Measurements from ENCODE around the gene PTGES.

The PTGES gene

DNA sequence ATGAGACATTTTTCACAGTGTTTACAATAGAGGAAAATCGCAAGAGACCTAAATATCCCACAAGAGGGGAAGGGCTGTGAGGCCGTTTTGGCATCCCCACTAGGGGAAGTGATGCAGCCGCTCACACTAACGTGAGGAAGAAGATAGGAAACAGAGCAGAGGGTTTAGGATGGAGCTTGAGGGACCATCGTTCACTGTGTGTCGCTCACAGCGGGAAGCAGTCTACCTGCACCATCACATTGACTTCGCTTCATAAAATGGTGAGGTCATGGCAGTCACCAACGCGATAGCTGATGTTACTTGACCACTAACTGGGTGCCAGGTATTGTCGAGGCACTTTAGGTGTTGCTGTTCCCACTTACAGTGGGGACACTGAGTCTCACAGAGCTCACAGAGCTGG lies 51.8 kb downstream of the PTGES start:
- DNase-seq (ENCODE audit: low read depth) = no peak
- no peak overlapping the region for H3K4me3 ChIP-seq (ENCODE audit: low read length)
- TF ChIP-seq, protein P1, sequence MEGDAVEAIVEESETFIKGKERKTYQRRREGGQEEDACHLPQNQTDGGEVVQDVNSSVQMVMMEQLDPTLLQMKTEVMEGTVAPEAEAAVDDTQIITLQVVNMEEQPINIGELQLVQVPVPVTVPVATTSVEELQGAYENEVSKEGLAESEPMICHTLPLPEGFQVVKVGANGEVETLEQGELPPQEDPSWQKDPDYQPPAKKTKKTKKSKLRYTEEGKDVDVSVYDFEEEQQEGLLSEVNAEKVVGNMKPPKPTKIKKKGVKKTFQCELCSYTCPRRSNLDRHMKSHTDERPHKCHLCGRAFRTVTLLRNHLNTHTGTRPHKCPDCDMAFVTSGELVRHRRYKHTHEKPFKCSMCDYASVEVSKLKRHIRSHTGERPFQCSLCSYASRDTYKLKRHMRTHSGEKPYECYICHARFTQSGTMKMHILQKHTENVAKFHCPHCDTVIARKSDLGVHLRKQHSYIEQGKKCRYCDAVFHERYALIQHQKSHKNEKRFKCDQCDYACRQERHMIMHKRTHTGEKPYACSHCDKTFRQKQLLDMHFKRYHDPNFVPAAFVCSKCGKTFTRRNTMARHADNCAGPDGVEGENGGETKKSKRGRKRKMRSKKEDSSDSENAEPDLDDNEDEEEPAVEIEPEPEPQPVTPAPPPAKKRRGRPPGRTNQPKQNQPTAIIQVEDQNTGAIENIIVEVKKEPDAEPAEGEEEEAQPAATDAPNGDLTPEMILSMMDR (conservative IDR thresholded peaks at IDR 0.05; ENCODE audit: low read length) = no peak

GRCh38 chr9:129698254-129698757 lies 54.5 kb downstream of the PTGES start:
- peak; percentile 88 for DNase-seq (ENCODE audit: low read depth)
- TF ChIP-seq, protein P1 (conservative IDR thresholded peaks at IDR 0.05; ENCODE audit: low read length) = no peak
- H3K4me3 ChIP-seq (ENCODE audit: low read length) = peak overlapping the region; percentile 40

GRCh38 chr9:129697656-129698253 lies 55.1 kb downstream of the PTGES start:
- peak; percentile 85 for DNase-seq (ENCODE audit: low read depth)
- H3K4me3 ChIP-seq (ENCODE audit: low read length) = peak overlapping the region; percentile 47
- TF ChIP-seq, protein P1 (conservative IDR thresholded peaks at IDR 0.05; ENCODE audit: low read length) = no peak

GRCh38 chr9:129696944-129697655 lies 55.7 kb downstream of the PTGES start:
- TF ChIP-seq, protein P1 (conservative IDR thresholded peaks at IDR 0.05; ENCODE audit: low read length) = no peak
- peak; percentile 83 for DNase-seq (ENCODE audit: low read depth)
- H3K4me3 ChIP-seq (ENCODE audit: low read length) = peak overlapping the region; percentile 53

- H3K4me3 ChIP-seq (ENCODE audit: low read length) = no peak overlapping the region
- no peak for DNase-seq (ENCODE audit: low read depth)
- TF ChIP-seq, protein P1 (conservative IDR thresholded peaks at IDR 0.05; ENCODE audit: low read length) = no peak
Measured at GRCh38 chr9:129695870-129696269, 57.0 kb downstream of the PTGES start.

DNA sequence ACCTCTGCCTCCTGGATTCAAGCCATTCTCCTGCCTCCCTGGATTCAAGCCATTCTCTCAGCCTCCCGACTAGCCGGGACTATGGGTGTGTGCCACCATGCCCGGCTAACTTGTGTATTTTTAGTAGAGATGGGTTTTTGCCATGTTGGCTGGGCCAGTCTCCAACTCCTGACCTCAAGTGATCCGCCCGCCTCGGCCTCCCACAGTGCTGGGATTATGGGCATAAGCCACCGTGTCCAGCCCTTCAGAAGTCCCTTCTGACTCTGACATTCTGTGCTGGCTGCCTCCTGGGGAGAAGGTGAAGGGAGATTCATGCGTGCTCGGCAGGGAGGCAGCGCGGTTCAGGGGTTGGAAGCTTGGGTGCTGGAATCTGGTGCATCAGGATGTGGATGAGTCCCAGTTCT lies 58.6 kb downstream of the PTGES start:
- TF ChIP-seq, protein P1 (conservative IDR thresholded peaks at IDR 0.05; ENCODE audit: low read length) = no peak
- DNase-seq (ENCODE audit: low read depth) = peak; percentile 75
- no peak overlapping the region for H3K4me3 ChIP-seq (ENCODE audit: low read length)

DNA sequence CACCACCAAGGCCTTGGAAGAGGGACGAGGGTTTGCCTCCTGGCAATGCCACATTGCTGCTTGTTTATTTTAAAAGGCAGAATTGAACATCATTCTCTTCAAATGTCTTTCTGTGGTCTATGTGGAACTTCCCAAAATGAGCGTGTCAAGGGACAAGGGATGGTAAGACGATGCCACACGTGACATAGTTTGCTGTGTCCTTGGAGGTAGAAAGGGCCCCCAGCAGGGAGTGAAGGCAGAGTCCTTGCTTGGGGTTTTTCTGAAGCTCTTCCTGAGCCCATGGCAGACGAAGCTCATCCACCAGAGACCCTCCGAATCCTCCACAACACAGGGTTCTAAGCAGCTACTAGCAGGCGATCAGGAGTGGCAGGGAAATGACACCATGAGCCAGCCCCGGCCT lies 59.1 kb downstream of the PTGES start:
- no peak for DNase-seq (ENCODE audit: low read depth)
- TF ChIP-seq, protein P1 (conservative IDR thresholded peaks at IDR 0.05; ENCODE audit: low read length) = no peak
- H3K4me3 ChIP-seq (ENCODE audit: low read length) = no peak overlapping the region

Measured in AG10803 (cell line).